ENCODE results near the gene COL5A2. TPM values are rescaled to one million over a fixed set of nuclear protein-coding genes. Genes with fewer than 3 reads are reported as not detected.

COL5A2 gene
- total RNA-seq, 1 donor from 2014 or later = 64.2 TPM

GRCh38 chr2:189142893-189143759, 36.4 kb downstream of the COL5A2 start:
- intact Hi-C loops (cut with DNase I) = no loop called here

GRCh38 chr2:189138800-189139199, 40.8 kb downstream of the COL5A2 start:
- H3K36me3 ChIP-seq = no peaks in the 10 kb centered on the region
- intact Hi-C loops (cut with DNase I) = no loop called here
- H3K4me1 ChIP-seq = peaks cover 0 to 4% of the 10 kb centered on the region in 2 donors
- TF ChIP-seq CTCF (IDR thresholded peaks at IDR 0.05) = no peak
- DNase-seq (ENCODE audit: low spot score in 2 of 2) = no peak
- H3K4me3 ChIP-seq = no peak overlapping the region
- H3K9me3 ChIP-seq = no peaks in the 10 kb centered on the region
- no peak overlapping the region for H3K27ac ChIP-seq
- H3K27me3 ChIP-seq = no peaks in the 10 kb centered on the region

More at GRCh38 chr2:189142893-189143759, 36.4 kb downstream of the COL5A2 start:
- Histone ChIP-seq H3K4me3 (no peak overlapping the region), H3K27me3 (no peaks in the 10 kb centered on the region), H3K9me3 (no peaks in the 10 kb centered on the region), H3K36me3 (no peaks in the 10 kb centered on the region), H3K27ac (no peak overlapping the region), H3K4me1 (peaks cover 0 to 7% of the 10 kb centered on the region in 2 donors)
- DNase-seq (ENCODE audit: low spot score in 2 of 2) = no peak
- TF ChIP-seq CTCF (IDR thresholded peaks at IDR 0.05) = peak; percentile 22 to 37 (median 24)

GRCh38 chr2:189137519-189137918, 42.0 kb downstream of the COL5A2 start:
- Histone ChIP-seq H3K36me3 (no peaks in the 10 kb centered on the region), H3K27me3 (no peaks in the 10 kb centered on the region), H3K9me3 (no peaks in the 10 kb centered on the region), H3K27ac (no peak overlapping the region), H3K4me1 (peaks cover 0 to 4% of the 10 kb centered on the region in 2 donors), H3K4me3 (no peak overlapping the region)
- no peak for TF ChIP-seq CTCF (IDR thresholded peaks at IDR 0.05)
- DNase-seq (ENCODE audit: low spot score in 2 of 2) = no peak
- intact Hi-C loops (cut with DNase I) = no loop called here

GRCh38 chr2:189134485-189134884, 45.1 kb downstream of the COL5A2 start:
- DNase-seq (ENCODE audit: low spot score in 2 of 2) = no peak
- no peak for TF ChIP-seq CTCF (IDR thresholded peaks at IDR 0.05)
- Histone ChIP-seq H3K36me3 (no peaks in the 10 kb centered on the region), H3K27me3 (no peaks in the 10 kb centered on the region), H3K27ac (no peak overlapping the region), H3K9me3 (no peaks in the 10 kb centered on the region), H3K4me3 (no peak overlapping the region), H3K4me1 (peaks cover 0 to 11% of the 10 kb centered on the region in 2 donors)
- intact Hi-C loops (cut with DNase I) = no loop called here

- Histone ChIP-seq H3K4me1 (peaks cover 0 to 18% of the 10 kb centered on the region in 2 donors), H3K9me3 (no peaks in the 10 kb centered on the region), H3K4me3 (no peak overlapping the region), H3K27me3 (no peaks in the 10 kb centered on the region), H3K27ac (no peak overlapping the region), H3K36me3 (no peaks in the 10 kb centered on the region)
- no peak for DNase-seq (ENCODE audit: low spot score in 2 of 2)
- intact Hi-C loops (cut with DNase I) = no loop called here
- no peak for TF ChIP-seq CTCF (IDR thresholded peaks at IDR 0.05)
Measured at GRCh38 chr2:189131991-189132390, 47.6 kb downstream of the COL5A2 start.

Measured in ascending aorta (tissue), 2 donors.